Endothelial cell of hepatic sinusoid (primary cell): Measurements from ENCODE around the gene SETD5.

Experiments used
- in situ Hi-C: cut with HindIII; loops from 2 replicates; pipeline ENCODE4 v1.10.0; 2017; ENCODE audit warnings: low sequenced_read_pairs

The SETD5 gene

GRCh38 chr3:9388562-9389272 is 8.7 kb upstream of the SETD5 start:
- in situ Hi-C loops: no loop called here

GRCh38 chr3:9390265-9390888 is 7.0 kb upstream of the SETD5 start:
- in situ Hi-C loops: loop anchor here (10.0 kb wide), 1 partner anchor 74 kb away; no protein-coding TSS in a partner anchor

GRCh38 chr3:9392041-9392440 is 5.4 kb upstream of the SETD5 start:
- in situ Hi-C loops: loop anchor here (10.0 kb wide), 1 partner anchor 73 kb away; no protein-coding TSS in a partner anchor

- in situ Hi-C loops: loop anchor here (10.0 kb wide), 1 partner anchor 69 kb away; no protein-coding TSS in a partner anchor
Measured at GRCh38 chr3:9395570-9396300, 1.7 kb upstream of the SETD5 start.

DNA sequence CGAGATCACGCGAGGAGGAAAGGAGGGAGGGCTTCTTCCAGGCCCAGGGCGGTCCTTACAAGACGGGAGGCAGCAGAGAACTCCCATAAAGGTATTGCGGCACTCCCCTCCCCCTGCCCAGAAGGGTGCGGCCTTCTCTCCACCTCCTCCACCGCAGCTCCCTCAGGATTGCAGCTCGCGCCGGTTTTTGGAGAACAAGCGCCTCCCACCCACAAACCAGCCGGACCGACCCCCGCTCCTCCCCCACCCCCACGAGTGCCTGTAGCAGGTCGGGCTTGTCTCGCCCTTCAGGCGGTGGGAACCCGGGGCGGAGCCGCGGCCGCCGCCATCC is 1.1 kb upstream of the SETD5 start:
- in situ Hi-C loops: loop anchor here (10.0 kb wide), 1 partner anchor 69 kb away; no protein-coding TSS in a partner anchor

DNA sequence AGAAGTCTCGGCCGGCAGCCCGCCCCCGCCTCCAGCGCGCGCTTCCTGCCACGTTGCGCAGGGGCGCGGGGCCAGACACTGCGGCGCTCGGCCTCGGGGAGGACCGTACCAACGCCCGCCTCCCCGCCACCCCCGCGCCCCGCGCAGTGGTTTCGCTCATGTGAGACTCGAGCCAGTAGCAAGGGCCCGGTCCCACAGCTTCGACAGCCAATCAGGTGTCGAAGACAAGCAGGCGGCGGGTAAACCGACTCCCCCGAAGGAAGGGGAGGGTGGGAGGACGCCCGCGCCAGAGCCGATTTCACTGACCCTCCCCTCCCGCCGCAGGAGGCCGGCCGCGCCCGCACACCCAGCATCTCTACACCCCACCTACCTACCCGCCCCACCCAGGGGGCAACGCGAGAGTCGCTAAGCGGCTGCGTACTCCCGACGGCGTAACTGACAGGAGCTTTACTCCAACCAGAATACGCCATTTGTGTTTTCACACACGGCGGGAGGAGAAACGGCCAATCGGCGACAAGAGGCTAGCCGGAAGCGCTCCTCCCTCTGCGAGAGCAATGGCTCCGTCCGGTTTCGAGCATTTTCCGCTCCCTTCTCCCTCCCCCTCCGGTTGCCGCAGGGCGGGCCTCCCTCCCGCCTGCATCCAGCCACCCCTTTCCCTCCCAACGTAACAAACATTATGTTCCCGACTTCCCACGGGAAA is 633 bp upstream of the SETD5 start:
- in situ Hi-C loops: loop anchor here (10.0 kb wide), 1 partner anchor 68 kb away; no protein-coding TSS in a partner anchor

DNA sequence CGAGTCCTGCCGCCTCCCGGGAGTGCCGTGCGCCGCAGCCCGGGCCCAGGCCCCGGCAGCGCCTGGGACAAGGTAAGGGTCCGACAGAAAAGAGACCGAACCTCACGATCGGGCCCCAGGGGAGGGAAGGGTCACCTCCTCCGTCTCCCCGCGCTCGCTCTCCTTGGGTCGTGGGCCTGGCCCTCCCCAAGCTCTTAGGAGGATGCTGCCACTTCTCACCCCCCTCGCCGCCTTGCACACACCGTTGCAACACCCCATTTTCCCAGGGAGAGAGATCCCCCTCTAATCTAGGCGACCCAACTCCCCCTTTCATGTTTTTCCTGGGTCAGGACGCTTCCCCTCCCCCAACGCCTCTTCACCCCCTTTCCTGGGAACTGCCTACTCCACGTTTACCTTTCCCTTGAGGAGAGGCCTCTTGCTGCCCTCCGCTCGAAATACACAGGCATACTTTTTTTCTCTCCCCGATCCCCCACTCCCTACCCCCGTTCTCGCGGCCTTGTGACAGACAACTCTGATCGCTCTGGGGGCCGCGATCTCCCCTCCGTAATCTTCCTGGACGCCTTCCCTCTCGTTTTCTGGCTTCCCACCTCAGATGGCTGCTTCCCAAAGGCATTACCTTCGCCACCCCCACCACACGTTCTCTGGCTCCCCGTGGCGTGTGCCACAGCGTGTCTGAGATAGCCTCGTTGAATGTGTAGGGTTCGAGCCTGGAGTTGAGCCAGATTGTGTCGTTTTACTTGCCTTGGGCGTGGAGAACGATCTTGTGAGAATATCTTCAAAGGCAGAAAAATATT is 688 bp downstream of the SETD5 start:
- in situ Hi-C loops: loop anchor here (10.0 kb wide), 1 partner anchor 67 kb away; no protein-coding TSS in a partner anchor

- in situ Hi-C loops: loop anchor here (10.0 kb wide), 1 partner anchor 66 kb away; no protein-coding TSS in a partner anchor
Measured at GRCh38 chr3:9398700-9399336, 1.4 kb downstream of the SETD5 start.

GRCh38 chr3:9399337-9399703 is 1.9 kb downstream of the SETD5 start:
- in situ Hi-C loops: loop anchor here (10.0 kb wide), 1 partner anchor 65 kb away; no protein-coding TSS in a partner anchor

- in situ Hi-C loops: loop anchor here (10.0 kb wide), 1 partner anchor 65 kb away; no protein-coding TSS in a partner anchor
Measured at GRCh38 chr3:9399746-9400145, 2.3 kb downstream of the SETD5 start.

GRCh38 chr3:9400616-9401015 is 3.2 kb downstream of the SETD5 start:
- in situ Hi-C loops: no loop called here

- in situ Hi-C loops: no loop called here
Measured at GRCh38 chr3:9401986-9402385, 4.6 kb downstream of the SETD5 start.

DNA sequence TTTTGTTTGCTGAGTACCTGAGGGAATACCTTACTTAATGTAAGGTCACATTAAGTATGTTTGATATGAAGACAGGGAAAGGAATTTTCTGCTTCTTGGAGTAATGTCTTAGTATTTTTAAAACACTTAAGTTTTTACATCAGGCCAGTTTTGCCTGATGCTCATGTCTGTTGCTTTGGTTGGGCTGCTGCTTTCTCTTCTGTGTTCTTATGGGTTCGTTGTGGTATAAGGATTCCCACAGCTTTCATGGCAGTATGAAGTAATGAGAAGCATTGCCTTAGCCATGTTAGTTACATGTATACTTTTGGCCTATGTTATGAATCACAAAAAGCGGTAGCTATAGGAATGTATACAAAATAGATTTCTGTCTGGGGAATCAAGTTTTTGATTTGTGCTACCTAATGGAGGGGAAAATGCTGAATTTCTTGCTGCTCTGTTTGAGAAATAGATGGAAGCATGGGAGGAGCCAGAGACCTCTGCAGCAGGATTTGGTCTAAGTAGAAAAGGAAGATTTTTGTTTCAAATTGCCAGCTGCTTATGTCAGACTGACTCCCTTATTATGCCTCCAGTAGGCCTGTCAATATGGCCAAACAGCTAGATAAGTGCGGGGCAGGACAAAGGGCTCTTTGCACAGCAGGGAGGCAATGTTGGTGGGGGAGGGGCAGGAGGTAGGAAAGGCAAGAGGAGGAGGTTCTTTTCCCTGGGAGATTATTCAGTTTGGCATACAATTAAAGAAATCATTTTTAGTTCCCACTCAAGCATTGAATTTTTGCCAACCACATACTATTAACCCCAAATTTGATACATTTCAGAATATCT is 5.2 kb downstream of the SETD5 start:
- in situ Hi-C loops: no loop called here

- in situ Hi-C loops: no loop called here
Measured at GRCh38 chr3:9403463-9403862, 6.0 kb downstream of the SETD5 start.

GRCh38 chr3:9404680-9405079 is 7.3 kb downstream of the SETD5 start:
- in situ Hi-C loops: no loop called here

- in situ Hi-C loops: no loop called here
Measured at GRCh38 chr3:9405756-9406155, 8.3 kb downstream of the SETD5 start.

DNA sequence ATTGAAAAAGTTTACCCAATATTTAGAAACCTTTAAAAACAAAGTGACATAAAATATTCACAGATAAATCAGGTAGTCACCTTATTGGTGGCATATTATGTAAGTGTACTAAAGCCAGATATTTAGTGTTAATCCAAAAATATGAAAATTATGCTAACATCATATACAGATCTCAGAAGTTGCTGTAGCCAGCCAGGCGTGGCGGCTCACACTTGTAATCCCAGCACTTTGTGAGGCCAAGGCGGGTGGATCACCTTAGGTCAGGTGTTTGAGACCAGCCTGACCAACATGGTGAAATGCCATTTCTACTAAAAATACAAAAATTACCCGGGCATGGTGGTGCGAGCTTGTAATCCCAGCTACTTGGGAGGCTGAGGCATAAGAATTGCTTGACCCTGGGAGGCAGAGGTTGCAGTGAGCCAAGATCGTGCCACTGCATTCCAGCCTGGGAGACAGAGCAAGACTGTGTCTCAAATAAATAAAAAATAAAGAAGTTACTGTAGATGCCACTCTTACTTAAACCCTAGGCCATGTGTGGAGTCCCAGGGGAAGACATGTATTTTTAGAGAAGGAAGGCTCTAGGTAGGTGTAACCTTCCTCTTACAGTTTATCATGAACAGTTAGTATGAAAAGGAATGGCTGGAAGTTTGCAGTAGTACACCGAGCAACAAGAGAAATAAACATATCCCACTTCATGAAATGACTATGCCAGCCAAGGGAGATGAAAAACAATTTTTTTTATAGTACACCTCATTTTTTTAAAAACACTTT is 9.6 kb downstream of the SETD5 start:
- in situ Hi-C loops: no loop called here

DNA sequence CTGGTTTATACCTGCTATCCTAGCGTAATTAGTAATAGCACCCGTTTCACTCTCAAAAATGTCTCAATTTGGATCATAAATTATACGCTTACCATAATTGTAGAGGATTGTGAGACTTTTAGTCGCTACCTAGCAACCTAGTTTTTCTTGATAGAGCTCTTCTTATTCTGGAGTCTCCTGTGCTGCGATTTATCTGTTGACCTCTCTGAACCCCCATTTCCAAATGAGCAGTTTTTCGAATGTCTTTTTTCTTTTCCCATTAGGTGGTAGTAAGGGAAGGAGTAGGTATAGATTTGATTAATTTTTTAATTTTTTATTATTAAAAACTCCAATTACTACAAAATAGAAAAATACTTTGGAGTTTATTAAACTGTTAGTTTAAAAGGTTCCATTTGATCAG is 10.6 kb downstream of the SETD5 start:
- in situ Hi-C loops: no loop called here
